ENCODE measurements around the gene ZBTB16. TPM values are rescaled to one million over a fixed set of nuclear protein-coding genes. Genes with fewer than 3 reads are reported as not detected.

Gene ZBTB16
- total and polyA plus RNA-seq, 4 donors = 21.4 to 224 (median 102) TPM

- no peak overlapping the region for H3K9ac ChIP-seq (ENCODE audit: insufficient read depth in 1 of 2, low read length in 2 of 2)
- 80 to 97% methylated on average over 3 of the region's 3 CpGs for WGBS, 2 donors
- DNase-seq = no peak
- no peak for ATAC-seq (ENCODE audit: insufficient read depth, low FRiP score)
- peaks cover 16 to 51% (median 25%) of the 10 kb centered on the region in 5 donors for H3K4me1 ChIP-seq (ENCODE audit: control insufficient read depth in 5 of 5, insufficient read depth in 5 of 5, low read length in 5 of 5)
- H3K27me3 ChIP-seq (ENCODE audit: control insufficient read depth in 3 of 3, insufficient read depth in 3 of 3, low read length in 2 of 3) = no peaks in the 10 kb centered on the region
- peaks cover 0 to 10% (median 0%) of the 10 kb centered on the region in 4 donors for H3K36me3 ChIP-seq (ENCODE audit: control insufficient read depth in 4 of 4, insufficient read depth in 4 of 4, low read length in 4 of 4)
- no peak for TF ChIP-seq CTCF (IDR thresholded peaks at IDR 0.05; ENCODE audit: control extremely low read depth, extremely low read depth)
- H3K4me3 ChIP-seq = no peak overlapping the region
- H3K27ac ChIP-seq (ENCODE audit: low read depth in 1 of 2, low read length in 1 of 2) = peak overlapping the region; percentile 81 to 99
- H3K9me3 ChIP-seq (ENCODE audit: control insufficient read depth in 4 of 4, insufficient read depth in 3 of 4, low read length in 3 of 4) = no peaks in the 10 kb centered on the region
Observed at GRCh38 chr11:114181195-114181594, 121.7 kb downstream of the ZBTB16 start.

GRCh38 chr11:114181752-114182151 is 122.2 kb downstream of the ZBTB16 start:
- peaks cover 16 to 46% (median 25%) of the 10 kb centered on the region in 5 donors for H3K4me1 ChIP-seq (ENCODE audit: control insufficient read depth in 5 of 5, insufficient read depth in 5 of 5, low read length in 5 of 5)
- no peak overlapping the region for H3K4me3 ChIP-seq
- 88 to 95% methylated on average over 8 of the region's 8 CpGs for WGBS, 2 donors

GRCh38 chr11:114182471-114183043 is 123.0 kb downstream of the ZBTB16 start:
- WGBS, 2 donors = 89 to 90% methylated on average over 11 of the region's 11 CpGs
- DNase-seq = no peak
- Histone ChIP-seq H3K9me3 (ENCODE audit: control insufficient read depth in 4 of 4, insufficient read depth in 3 of 4, low read length in 3 of 4) (no peaks in the 10 kb centered on the region), H3K27me3 (ENCODE audit: control insufficient read depth in 3 of 3, insufficient read depth in 3 of 3, low read length in 2 of 3) (no peaks in the 10 kb centered on the region), H3K4me1 (ENCODE audit: control insufficient read depth in 5 of 5, insufficient read depth in 5 of 5, low read length in 5 of 5) (peaks cover 16 to 46% (median 25%) of the 10 kb centered on the region in 5 donors), H3K36me3 (ENCODE audit: control insufficient read depth in 4 of 4, insufficient read depth in 4 of 4, low read length in 4 of 4) (peaks cover 0 to 16% (median 5%) of the 10 kb centered on the region in 4 donors), H3K27ac (ENCODE audit: low read depth in 1 of 2, low read length in 1 of 2) (peak overlapping the region; percentile 66 to 99), H3K9ac (ENCODE audit: insufficient read depth in 1 of 2, low read length in 2 of 2) (no peak overlapping the region), H3K4me3 (no peak overlapping the region)
- ATAC-seq (ENCODE audit: insufficient read depth, low FRiP score) = no peak
- TF ChIP-seq CTCF (IDR thresholded peaks at IDR 0.05; ENCODE audit: control extremely low read depth, extremely low read depth) = no peak

More at GRCh38 chr11:114181752-114182151, 122.2 kb downstream of the ZBTB16 start:
- DNase-seq (no peak), ATAC-seq (ENCODE audit: insufficient read depth, low FRiP score) (no peak)
- no peaks in the 10 kb centered on the region for H3K27me3 ChIP-seq (ENCODE audit: control insufficient read depth in 3 of 3, insufficient read depth in 3 of 3, low read length in 2 of 3)
- no peaks in the 10 kb centered on the region for H3K9me3 ChIP-seq (ENCODE audit: control insufficient read depth in 4 of 4, insufficient read depth in 3 of 4, low read length in 3 of 4)
- no peak overlapping the region for H3K9ac ChIP-seq (ENCODE audit: insufficient read depth in 1 of 2, low read length in 2 of 2)
- H3K27ac ChIP-seq (ENCODE audit: low read depth in 1 of 2, low read length in 1 of 2) = peak overlapping the region; percentile 81 to 99
- H3K36me3 ChIP-seq (ENCODE audit: control insufficient read depth in 4 of 4, insufficient read depth in 4 of 4, low read length in 4 of 4) = peaks cover 0 to 10% (median under 1%) of the 10 kb centered on the region in 4 donors
- no peak for TF ChIP-seq CTCF (IDR thresholded peaks at IDR 0.05; ENCODE audit: control extremely low read depth, extremely low read depth)
